Measurements from ENCODE around the gene SIRT7. TPM values are rescaled to one million over a fixed set of nuclear protein-coding genes. Genes with fewer than 3 reads are reported as not detected.
A peak's percentile ranks its signal among the peaks of the same experiment; 100 is the strongest.

The SIRT7 gene
- total RNA-seq, 1 donor: 22.1 TPM

DNA sequence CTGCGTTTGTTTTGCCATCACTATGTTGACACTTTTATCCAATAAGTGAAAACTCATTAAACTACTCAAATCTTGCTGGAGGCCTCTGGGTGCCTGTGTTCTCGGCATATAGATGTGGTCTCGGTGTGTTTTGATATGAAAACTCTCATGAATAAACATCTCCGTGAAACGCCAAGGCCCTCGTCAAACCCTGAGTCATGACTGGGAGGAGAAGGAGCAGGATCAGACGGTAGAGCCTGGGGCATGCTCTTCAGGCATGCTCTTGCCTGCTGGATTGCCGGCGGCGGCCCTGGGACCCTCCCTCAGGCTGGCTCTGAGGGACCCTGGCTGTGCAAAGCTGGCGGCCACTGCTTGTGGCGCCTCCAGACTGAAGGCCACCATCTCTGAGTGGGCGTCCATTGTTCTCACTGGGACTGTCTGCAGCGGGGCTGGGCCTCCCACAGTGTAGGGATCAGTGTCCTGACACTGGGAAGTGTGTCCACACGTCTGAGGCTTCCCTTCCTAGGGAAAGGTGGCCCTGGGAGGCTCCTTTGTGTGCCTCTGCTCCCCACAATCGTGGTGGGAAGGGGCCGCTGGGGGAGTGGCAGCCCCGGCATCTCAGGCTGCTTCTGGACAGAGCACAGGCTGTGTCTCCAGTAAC lies 17.7 kb downstream of the SIRT7 start:
- H3K79me2 ChIP-seq (ENCODE audit: insufficient read depth, low read length): peaks cover 11% of the 10 kb centered on the region
- H3K4me3 ChIP-seq (ENCODE audit: insufficient read depth, low read length): no peak overlapping the region
- no peak overlapping the region for H3K4me2 ChIP-seq (ENCODE audit: insufficient read depth, low read length)
- peak; percentile 66 for DNase-seq (ENCODE audit: insufficient read length, low spot score, missing footprints)
- H3K9me3 ChIP-seq (ENCODE audit: low read depth, low read length): no peaks in the 10 kb centered on the region
- TF ChIP-seq, protein P1, sequence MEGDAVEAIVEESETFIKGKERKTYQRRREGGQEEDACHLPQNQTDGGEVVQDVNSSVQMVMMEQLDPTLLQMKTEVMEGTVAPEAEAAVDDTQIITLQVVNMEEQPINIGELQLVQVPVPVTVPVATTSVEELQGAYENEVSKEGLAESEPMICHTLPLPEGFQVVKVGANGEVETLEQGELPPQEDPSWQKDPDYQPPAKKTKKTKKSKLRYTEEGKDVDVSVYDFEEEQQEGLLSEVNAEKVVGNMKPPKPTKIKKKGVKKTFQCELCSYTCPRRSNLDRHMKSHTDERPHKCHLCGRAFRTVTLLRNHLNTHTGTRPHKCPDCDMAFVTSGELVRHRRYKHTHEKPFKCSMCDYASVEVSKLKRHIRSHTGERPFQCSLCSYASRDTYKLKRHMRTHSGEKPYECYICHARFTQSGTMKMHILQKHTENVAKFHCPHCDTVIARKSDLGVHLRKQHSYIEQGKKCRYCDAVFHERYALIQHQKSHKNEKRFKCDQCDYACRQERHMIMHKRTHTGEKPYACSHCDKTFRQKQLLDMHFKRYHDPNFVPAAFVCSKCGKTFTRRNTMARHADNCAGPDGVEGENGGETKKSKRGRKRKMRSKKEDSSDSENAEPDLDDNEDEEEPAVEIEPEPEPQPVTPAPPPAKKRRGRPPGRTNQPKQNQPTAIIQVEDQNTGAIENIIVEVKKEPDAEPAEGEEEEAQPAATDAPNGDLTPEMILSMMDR (IDR thresholded peaks at IDR 0.05; ENCODE audit: extremely low read depth, low read depth, low read length): no peak
- no peak overlapping the region for H2AFZ ChIP-seq (ENCODE audit: low read length)
- H3K27ac ChIP-seq (ENCODE audit: low read depth, low read length): no peak overlapping the region
- peaks cover 16% of the 10 kb centered on the region for H3K4me1 ChIP-seq (ENCODE audit: insufficient read depth, low read length)
- no peaks in the 10 kb centered on the region for H3K27me3 ChIP-seq (ENCODE audit: insufficient read depth, low read length)
- H4K20me1 ChIP-seq (ENCODE audit: insufficient read depth, low read length): peaks cover 24% of the 10 kb centered on the region
- peaks cover 31% of the 10 kb centered on the region for H3K36me3 ChIP-seq (ENCODE audit: insufficient read depth, low read length)

DNA sequence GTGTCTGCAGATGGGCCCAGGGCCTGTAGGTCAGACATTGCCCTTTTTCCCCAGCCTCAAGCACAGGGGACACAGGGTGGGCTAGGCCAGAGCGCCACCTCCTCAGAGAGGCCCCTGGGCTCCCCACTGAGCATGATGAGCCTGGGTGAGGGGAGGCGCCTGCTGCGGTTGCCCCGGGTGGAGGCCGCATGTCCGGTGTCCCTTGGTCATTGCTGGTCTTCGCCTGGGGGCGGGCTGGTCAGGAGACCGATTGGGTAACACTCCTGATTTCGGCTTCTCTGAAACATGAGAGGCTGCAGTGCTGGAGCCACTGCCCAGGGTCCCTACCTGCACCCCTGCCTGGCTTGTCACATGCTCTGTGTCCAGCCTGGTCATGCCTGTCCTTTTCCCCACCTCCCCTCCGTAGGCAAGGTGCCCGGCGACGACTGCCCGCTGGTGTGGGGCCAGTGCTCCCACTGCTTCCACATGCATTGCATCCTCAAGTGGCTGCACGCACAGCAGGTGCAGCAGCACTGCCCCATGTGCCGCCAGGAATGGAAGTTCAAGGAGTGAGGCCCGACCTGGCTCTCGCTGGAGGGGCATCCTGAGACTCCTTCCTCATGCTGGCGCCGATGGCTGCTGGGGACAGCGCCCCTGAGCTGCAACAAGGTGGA lies 18.3 kb downstream of the SIRT7 start:
- Histone ChIP-seq H2AFZ (ENCODE audit: low read length) (no peak overlapping the region), H3K36me3 (ENCODE audit: insufficient read depth, low read length) (peaks cover 34% of the 10 kb centered on the region), H3K4me2 (ENCODE audit: insufficient read depth, low read length) (no peak overlapping the region), H3K27me3 (ENCODE audit: insufficient read depth, low read length) (no peaks in the 10 kb centered on the region), H4K20me1 (ENCODE audit: insufficient read depth, low read length) (peaks cover 24% of the 10 kb centered on the region), H3K9me3 (ENCODE audit: low read depth, low read length) (no peaks in the 10 kb centered on the region), H3K27ac (ENCODE audit: low read depth, low read length) (peak overlapping the region; percentile 88), H3K79me2 (ENCODE audit: insufficient read depth, low read length) (peaks cover 13% of the 10 kb centered on the region), H3K4me1 (ENCODE audit: insufficient read depth, low read length) (peaks cover 16% of the 10 kb centered on the region), H3K4me3 (ENCODE audit: insufficient read depth, low read length) (no peak overlapping the region)
- peak; percentile 21 for DNase-seq (ENCODE audit: insufficient read length, low spot score, missing footprints)
- TF ChIP-seq, protein P1 (IDR thresholded peaks at IDR 0.05; ENCODE audit: extremely low read depth, low read depth, low read length): no peak

DNA sequence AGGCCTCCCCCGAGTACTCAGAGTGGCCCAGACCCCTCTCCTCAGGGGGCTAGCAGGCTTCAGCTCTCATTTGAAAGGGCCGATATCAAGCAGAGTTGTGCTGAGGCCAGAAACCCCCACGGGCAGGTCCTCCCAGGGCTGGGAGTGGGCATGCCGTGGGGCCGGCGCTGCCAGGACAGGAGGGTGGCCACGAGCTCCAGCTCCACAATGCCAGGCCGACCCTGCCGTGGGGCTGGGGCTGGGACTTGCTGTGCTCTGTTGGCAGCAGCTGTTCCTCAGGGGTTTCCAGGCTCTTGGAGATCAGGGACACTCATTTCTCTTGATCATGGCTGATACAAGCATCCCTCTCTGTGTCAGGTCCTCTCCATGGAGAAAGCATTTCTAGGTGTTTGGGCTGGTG lies 19.1 kb downstream of the SIRT7 start:
- H3K27me3 ChIP-seq (ENCODE audit: insufficient read depth, low read length): no peaks in the 10 kb centered on the region
- peaks cover 16% of the 10 kb centered on the region for H3K4me1 ChIP-seq (ENCODE audit: insufficient read depth, low read length)
- H3K9me3 ChIP-seq (ENCODE audit: low read depth, low read length): no peaks in the 10 kb centered on the region
- H4K20me1 ChIP-seq (ENCODE audit: insufficient read depth, low read length): peaks cover 24% of the 10 kb centered on the region
- DNase-seq (ENCODE audit: insufficient read length, low spot score, missing footprints): peak; percentile 72
- H3K4me3 ChIP-seq (ENCODE audit: insufficient read depth, low read length): peak overlapping the region; percentile 35
- H3K4me2 ChIP-seq (ENCODE audit: insufficient read depth, low read length): peak overlapping the region; percentile 63
- peak overlapping the region; percentile 88 for H3K27ac ChIP-seq (ENCODE audit: low read depth, low read length)
- peaks cover 37% of the 10 kb centered on the region for H3K36me3 ChIP-seq (ENCODE audit: insufficient read depth, low read length)
- H2AFZ ChIP-seq (ENCODE audit: low read length): no peak overlapping the region
- peaks cover 17% of the 10 kb centered on the region for H3K79me2 ChIP-seq (ENCODE audit: insufficient read depth, low read length)
- TF ChIP-seq, protein P1 (IDR thresholded peaks at IDR 0.05; ENCODE audit: extremely low read depth, low read depth, low read length): no peak
